ENCODE measurements around the gene LEMD2.
A peak's percentile ranks its signal among the peaks of the same experiment; 100 is the strongest.

Gene LEMD2

DNA sequence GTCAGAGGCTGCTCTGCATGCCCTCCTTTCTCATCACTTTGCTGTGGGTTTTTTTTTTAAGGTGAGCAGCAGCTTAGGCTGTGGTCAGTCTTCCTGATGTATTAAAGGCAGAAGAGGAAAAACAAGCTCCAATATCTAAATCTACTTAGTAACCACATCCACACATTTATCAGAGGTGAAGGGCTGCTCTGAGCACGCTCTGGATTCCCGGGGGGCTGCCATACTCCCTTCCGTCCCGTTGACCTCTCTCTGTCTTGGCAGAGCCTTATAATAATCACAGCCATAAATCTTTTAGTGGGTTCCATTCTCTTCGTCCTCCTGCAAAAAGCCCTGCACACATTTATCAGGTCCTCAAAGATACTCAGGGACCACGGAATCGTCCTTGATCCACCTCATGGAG is 2.7 kb upstream of the LEMD2 start:
- no peak for DNase-seq

DNA sequence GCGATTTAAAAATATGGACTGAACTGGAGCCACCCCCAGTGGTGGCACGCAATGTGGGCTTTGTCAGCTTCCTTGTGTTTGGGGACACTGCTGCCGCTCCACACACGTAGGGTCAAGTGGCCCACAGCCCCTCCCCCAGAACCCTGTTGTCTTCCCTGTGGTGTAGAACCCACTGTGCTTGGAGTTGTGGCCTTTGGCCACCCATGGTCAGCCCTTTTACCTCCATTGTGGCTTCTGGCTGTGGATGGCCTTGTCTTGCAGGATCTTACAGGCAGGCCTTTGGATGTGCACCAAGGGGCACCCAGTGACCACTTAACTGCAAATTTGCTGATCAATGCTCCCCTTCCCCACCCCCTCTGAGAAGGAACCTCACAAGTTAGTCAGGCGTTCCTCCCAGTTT is 2.0 kb upstream of the LEMD2 start:
- DNase-seq: no peak

DNA sequence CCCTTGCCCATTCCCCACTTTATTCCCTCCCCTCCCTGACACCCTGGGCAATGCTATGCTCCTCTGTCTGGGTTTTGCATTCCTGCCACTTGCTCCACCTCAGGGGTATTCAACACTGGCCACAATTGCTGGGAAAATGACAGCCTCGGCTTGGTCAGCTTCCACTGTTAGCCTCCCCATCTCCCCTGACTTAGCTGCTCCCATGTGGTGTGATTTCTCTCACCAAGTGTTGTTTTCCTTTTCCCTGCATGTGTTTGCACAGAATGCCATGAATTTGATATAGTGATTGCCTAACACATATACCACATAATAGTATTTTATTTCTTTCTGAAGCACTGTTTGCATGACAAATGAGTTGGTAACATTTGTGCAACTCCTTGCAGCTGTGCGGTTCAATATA is 1.4 kb upstream of the LEMD2 start:
- DNase-seq: no peak

DNA sequence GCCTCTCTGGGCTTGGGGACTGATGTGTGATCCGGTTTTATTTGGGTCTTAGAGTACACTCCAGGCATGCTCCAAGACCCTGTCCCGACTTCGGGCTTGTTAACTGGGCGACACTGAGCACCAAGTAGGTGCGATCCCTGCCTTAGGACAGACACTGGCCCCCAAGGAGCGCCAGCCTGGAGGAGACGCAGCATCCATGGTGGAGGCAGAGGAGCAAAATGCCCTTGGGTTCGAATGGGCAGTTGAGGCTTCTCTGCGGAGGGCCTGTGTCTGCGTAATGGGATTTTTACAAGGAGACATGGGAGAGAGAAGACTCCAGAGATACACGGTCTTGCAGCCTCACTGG is 593 bp upstream of the LEMD2 start:
- no peak for DNase-seq

DNA sequence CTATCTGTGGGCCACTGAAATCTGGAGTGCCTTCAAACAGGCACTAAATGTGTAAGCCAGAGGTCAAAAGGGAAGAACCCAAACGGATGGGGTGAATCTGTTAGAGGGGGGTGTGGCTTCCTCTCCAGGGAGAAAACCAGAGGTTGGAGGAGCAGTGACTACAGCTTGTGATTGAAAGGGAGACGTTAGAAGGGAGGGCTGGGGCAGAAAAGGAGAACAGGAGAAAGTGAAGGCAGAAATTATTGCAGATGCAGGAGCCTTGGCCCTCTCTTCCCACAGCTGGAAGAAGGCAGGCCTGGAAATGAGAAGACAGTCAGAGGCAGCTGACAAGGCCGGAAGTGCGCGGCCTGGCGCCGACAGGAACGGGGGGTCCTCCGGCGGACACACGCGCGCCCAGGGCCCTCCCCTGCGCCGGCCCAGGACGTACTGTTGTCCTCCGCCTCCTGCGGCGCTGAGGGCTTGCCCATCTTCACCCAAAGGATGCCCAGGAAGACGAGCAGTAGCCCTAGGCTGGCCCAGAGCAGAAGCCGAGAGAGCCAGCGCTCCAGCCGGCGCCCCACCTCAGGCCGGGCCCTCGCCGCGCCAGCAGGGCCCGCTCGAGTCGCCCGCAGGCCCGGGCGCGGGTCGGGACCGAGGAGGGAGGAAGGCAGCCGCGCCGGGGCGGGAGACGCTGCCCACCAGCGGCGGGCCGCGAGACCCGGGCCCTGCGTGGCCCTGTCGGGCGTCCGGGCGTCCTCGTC is 806 bp downstream of the LEMD2 start:
- peak; percentile 54 for DNase-seq

DNA sequence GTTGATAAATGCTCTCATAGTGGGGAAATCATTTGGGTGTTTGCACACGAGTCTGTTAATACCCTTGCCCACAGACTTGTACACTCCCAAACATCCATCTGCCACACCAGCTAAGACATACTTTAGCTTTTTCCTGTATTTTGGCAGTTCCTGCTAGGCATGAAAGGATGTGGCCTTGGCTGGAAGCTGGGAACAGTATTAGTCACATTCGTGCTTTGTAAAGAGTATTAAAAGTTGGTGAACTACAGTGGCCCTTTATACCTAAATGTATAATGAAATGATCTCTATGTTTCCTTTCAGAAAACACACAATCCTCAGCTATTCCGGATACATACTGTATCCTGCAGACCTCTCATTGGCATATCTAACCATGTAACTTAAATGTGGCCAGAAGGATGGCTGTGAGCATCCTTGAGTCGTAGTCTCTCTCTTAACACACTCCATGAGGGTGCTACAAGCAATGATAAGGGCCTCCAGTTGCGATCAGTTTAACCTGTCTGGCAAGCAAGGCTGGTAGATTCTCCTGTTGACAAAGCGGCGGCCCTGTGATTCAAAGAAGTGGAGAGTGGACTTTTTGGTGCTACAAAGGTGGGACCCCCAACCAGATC is 1.5 kb downstream of the LEMD2 start:
- DNase-seq: no peak

DNA sequence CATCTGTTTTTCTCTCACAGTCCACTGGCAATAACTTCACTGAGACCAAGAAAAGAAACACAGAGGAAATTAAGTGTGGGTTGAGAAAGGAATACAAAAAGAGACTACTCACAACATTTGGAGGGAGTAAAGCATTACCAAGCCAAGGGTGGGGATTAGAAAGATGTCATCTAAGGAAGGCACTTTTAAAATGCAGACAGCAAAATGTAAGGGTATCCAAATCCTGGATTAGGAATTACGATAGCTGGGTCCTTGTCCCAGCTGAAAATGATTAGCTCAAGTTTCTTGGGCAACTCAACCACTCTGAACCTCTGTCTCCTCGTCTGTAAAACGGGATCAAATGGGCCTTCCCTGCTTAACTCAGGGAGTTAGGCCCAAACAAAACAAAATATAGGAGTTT is 2.2 kb downstream of the LEMD2 start:
- DNase-seq: no peak

DNA sequence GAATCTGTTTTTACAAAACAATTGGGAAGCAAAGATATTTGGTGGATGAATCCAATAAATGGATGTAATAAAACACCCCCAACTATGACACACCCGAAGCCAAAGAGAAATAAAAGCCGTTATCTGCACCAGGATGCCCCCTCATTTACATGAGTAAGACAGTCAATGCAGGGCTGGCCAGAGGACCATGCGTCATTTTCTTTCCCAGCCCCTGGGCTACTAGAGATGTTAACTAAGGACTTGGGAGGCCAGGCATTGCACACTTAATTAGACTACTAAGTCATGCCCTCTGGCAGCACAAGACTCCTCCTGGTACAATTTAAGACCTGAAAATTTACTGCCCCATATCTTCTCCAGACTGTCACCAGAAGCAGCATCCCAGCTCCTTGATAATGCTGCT is 3.2 kb downstream of the LEMD2 start:
- DNase-seq: no peak

DNA sequence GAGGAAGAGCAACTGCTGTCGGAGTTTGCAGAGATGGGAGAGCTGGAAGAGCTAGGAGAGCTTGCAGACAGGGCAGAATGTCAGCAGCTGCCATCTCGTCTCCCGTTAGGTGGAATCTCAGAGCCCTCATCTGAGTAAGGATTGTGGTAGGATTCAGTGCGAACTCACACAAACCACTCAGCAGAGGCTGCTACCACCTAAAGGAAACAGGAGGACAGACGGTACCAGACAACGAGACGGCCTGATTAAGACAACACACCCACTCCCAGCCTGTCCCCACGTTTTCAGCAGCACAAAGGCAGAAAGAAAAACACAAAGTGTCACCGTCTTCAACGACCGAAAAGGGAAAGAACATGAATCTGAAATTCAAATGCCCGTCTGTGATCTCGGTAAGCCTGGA is 4.1 kb downstream of the LEMD2 start:
- DNase-seq: no peak

DNA sequence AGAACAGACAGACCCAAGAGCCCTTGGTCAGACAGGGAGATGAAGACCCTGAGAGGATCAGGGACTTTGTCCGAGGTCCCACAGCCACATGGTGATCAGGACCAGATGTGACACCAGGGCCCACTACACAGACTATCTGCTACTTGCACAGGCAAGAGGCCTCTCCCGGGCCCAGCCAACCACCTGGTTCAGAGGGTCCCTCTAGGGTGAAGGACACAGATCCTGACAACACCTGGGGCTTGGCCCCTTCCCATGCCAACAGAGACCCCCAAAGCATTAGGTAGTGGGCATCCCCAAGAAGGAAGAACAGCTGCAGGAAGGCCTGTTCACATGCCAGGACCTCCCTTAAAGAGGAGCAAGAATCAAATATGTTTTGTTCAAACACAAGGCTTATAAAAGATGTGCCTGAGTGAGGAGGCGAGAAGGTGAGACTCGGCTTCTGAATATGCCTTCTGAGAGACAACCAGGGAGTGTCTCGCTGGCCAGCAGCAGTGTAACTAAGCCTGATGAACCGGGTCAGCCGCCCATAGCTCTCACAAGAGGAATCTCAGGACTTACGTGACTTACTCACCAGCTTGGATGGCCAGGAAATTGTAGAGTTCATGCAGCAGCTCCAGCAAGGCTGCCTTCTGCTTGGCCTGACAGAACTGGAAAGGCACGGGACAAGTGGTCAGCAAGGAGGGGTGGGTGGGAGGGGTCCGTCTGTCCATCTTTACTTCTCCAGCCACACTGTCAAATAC is 5.0 kb downstream of the LEMD2 start:
- DNase-seq: no peak

DNA sequence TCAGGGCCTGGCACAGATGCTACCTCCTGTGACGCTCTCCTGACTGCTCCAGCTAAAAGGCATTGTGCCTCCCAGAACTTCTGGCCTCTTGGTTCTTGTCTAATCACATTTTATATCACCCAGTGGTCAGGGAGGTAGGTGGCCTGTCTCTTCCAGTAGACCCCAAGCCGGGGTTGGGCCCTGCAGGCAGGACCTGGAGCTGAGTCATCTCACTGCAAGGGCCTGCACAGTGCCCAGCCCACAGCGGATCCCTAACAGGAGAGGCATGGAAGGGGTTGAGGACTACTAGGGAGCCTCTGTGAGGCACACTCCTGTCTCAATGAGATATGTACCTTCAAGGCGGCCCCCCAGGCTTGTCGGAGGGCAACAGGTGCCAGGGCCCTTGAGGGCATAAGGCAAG is 6.4 kb downstream of the LEMD2 start:
- no peak for DNase-seq

DNA sequence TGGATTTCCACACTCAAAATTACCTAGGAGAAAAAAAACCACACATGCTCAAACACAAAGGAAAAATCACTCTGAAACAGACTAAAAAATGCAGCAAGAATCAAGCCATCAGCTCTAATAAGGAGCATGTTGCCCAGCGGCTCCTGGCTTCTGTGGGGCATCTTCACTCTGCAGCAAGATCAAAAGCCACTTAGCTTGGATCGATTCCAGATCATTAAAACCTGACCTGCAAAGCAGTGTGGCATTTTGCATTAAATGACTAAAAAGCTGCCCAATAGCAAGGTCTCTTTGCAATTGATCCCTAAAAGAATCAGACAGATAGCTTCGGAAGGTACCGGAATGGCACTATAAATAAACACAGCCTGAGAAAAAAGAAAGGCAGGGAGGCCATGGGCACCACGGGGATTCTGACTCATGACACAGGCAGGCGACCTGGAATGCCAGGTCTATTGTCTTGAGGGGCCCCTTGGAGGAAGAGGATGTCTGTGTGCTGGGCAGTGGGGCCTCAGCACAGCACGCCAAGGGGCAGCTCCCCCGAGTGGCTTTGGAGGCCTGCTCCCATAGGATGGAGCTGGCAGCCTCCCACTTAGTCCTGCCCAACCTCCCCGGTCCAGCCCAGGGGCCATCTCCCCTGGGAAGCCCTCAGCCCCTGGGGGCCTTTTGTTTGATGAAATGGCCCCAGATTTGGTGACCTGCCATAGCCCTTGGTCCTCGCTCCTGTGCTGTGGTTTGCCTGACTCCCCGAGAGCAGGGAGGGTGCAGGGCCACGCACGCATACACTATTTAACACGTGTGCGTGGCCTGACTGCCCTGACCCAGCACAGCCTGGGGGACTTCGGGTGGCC is 7.6 kb downstream of the LEMD2 start:
- DNase-seq: no peak

DNA sequence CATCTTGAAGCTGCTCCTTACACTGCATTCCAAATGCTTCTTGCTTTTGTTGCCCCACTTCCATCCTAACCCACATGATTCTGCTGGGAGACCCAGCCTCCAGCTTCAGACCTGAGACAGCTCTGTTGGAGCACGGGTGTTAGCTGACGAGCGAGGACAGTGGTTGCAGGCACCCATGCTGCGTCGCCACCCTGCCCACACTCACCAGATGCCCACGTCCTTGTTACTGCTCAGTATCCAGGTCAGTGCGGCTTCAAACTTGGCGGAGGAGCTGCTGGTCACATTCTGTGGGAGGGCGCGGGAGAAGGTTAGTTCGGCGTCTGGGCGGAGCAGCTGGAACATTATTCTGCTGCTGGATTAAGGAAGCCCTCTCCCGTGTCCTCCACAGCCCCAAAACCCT is 9.0 kb downstream of the LEMD2 start:
- DNase-seq: no peak

DNA sequence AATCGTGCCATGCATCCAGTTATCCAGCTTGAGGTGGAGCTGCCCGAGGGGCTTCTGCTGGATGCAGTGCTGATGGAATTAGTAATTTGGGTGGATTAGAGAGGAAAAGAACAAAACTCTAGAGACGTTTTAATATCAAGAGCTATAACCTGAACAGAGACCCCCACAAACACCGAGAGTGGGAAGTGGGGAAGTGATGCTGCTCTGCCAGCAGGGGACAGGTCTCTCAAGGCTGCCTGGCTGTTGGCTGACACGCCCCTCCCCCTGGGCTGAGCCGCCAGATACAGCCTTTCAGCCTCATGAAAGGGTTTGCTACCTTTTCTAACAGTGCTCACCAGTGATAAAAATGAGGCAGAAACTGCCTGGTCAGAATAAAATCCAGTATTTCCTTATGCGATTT is 9.6 kb downstream of the LEMD2 start:
- DNase-seq: no peak

DNA sequence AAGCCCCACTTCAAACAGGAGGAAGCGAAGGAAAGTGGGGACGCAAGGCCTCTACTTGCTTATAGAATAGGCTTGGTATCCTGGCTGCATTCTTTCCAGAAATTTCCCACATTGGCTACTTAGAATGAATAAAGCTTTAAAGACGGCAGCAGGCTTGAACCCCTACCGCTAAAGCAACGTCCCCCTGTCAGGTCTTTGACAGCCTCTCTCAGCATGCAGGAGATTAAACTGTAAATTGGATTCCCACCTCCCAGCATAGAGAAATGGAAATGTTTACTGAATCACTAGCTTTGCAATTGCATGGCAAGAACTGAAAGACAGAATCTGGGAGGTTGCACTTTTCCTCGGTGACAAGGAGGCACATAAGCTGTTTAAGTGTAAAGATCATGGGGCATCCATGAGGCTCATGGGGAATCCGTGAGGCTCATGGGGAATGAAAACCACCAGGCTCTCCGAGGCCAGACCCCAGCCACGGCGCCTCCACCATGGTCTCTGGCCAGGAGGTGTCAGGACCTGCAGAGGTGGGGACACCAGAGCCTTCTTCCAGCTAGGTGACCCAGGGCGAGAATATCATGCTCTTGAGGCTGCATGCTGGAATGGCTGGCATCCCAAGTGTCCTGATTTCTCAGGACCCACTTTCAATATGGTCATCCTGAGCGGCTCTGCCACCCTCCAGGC is 10.3 kb downstream of the LEMD2 start:
- DNase-seq: no peak

DNA sequence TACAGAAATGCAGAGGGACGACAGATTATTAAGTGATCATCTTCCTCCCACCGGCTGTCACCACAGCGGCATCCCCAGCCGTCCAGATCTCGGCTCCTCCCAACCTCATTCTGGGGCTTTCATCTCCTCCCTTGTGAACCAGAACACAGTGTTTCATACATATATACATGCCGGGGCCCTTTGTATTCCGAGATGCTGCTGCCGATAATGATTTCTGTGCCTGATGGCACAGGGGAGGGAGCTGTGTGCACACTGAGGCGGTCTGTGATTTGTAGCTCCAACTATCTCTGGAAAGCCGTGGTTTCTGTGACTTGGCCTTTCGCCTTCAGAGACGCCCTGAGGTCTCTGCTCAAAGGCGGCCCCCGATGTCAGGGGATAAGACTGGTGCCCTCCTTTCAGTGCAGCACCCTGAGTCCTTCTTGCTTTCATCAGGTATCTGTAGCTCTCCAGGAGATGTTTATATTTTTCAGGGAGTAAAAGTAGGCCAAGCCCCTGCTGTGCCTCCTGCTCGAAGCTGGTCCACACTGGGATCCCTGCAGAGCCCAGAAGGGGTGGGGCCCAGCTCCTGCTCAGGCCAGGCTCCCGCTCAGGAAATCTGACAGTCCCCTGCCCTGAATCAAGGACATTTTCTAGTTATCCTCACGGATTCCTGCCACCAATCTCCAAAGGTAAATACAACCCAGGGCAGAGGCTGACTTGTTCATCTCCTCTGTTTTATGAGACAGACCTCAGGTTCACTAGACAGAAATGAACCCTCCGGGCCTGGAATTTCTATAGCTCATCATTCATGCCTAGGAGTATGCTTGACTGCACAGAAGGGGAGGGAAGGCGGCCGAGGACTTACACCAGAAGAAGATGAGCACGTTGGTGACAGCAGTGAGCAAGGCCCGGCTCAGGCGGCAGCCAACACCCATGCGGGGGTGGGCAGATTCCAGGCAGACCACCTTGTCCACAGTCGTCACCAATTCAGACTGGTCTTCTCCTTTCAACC is 11.2 kb downstream of the LEMD2 start:
- no peak for DNase-seq

DNA sequence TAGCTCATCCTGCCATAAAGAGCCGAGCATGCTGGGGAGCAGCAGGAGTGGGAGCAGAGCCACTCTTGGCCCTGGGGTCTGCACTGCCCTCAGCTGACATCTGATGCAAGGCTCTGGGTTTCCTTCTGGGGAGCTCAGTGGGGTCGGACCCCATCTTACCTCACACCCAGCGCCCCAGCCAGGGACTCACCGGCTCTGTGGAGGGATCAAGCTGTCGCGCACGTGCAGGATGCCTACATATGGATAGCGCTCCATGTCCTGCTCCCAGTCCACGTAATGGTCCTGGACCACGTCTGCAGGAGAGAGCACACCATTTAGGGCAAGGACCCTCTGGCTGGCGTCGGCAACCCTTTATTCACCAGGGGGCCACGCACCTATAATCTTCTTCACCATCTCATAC is 12.2 kb downstream of the LEMD2 start:
- no peak for DNase-seq

DNA sequence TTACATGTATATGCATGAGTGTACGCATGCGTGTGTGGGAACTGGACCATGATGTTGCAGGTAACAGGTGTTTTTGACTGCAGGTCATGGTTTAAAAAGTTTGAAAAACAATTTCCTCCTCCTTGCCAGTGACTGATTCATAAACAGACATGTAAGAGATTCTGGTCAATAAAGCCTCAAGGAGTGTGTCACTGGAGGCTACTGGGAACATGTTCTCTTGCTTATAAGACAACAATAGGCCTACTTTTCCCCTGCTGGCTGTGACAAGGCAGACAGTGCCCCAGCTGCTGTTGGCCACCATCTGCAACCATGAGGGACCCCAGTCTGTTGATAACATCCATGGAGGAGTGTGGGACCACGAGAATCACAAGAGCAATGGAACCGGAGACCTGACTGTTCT is 12.7 kb downstream of the LEMD2 start:
- DNase-seq: no peak

DNA sequence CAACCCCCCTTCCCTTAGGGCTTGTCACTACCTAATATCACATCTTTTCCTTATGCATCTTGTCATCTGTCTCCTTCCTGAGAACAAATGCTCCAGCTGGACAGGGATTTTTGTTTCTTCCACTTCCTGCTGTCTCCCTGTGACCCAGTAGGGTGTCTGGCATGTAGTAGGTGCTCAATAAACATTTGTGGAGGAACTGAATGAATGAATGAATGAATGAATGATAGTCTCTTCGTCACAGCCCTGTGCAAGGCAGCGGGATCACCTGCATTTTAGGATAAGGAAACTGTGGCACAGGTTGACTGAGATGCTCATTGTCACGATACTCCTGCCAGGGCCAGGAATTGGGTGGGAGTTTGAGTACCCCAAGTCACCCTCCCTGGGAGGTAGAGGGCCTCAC is 14.2 kb downstream of the LEMD2 start:
- DNase-seq: no peak

DNA sequence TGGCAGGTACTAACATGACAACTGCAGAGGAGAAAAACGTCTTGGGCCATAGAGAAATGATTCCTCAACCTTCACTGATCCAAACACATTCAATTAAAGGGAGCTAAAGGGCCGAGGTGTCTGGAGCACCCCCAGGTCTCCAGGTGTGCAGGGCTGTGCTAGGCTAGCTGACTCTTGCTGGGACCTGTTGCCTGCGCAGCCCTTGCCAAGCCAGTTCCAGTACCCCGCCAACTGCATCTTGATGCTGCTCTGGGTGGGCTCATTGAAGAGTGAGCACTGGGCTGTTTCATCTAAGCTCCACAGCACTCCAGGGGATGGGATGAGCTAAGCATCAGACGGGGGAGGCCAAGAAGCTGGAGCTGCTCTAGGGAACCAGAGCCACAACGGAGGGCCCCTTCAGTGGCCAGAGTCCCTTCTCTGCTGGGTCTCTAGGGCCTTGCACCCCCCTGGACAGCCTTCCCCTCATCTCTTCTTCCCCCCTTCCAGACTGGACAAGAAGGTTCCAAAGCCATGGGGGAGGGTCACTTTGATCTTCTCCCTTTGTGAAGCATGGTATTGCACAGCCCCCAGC is 15.9 kb downstream of the LEMD2 start:
- DNase-seq: no peak

DNA sequence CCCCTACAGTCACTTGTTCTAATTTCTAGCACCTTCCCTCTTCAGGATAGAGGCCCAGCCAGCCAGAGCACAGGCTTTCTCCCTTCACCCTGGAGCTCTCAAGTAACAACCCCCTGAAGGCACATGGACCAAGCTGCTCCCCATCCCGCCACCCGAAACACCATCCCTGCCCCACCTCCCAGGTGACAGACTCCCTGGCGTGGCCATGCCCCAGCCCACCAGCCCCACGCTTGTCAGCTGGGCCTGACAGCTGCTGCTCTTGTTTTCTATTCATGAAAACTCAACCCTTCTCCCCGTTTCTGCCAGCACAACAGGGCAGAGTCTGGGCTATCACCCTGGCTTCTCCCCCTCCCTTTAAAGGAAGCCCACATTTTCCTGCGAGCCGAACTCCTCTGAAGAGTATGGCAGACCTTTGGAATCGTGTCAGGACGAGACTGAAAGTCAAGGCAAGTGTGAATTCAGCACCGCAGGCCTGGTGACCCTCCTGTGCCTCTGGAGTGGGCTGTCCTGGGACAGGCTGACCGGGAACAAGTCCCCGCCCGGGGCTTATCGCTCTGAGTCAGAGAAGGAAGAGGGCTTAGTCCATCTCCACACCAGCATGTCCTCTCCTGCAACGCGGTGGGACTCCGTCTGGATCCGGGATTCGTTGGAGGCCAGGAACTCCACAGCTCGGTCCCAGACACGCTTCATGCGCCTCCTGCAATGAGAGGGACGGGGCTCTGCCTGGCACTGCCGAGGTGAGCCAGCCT is 16.7 kb downstream of the LEMD2 start:
- no peak for DNase-seq

Measured in NCI-H748 treated with DMSO at 0.1 percent for 48 hours (cell line).